GM21576 (cell line): ENCODE results near the gene CTNNA2.
"Not testable (repeated sequence)": the region's sequence is repeated elsewhere in the genome, so short reads cannot be mapped to it uniquely, and the experiment has no call there.

Source experiments
- ATAC-seq: cut with Tn5 transposase; IDR thresholded peaks from one replicate; pipeline ENCODE4 v1.9.1; 2021; ENCODE audit warnings: mild to moderate bottlenecking, moderate library complexity; ENCODE audit not compliant: unreplicated experiment

Gene CTNNA2

GRCh38 chr2:80019571-80020460, 507.0 kb downstream of the CTNNA2 start:
- ATAC-seq, result no peak

GRCh38 chr2:80022018-80022417, 509.2 kb downstream of the CTNNA2 start:
- ATAC-seq, result no peak

DNA sequence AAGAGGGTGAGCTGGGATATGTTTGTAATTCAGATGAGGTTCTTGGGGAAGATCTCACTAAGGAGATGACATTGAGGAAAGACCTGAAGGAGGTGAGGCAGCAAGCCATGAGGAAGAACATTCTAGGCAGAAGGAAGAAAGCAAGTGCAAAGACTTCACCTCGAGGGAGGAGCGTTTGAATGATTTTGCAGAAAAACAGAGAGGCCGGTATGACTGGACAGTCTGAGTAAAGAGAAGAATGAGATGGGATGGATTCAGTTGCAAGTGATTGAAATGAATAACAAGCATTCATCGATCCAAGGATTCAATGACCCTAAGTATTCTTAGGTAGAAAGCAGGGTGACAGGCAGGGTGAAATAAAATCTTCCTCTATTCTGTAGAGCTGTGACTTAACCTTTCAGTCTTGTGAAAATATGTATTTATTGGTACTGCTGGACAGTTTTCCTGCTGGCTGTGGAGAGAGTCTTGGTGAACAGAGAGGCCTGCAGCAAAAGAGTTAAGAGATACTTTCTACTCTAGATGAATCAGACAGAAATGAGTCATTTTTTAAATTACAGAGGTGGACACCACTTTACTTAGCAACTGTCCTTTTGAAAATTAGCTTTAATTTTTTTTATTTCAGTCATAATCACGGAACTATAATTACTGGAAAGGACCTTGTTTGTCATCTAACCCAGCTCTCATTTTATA, 513.3 kb downstream of the CTNNA2 start:
- ATAC-seq, result no peak

GRCh38 chr2:80028051-80028450, 515.2 kb downstream of the CTNNA2 start:
- ATAC-seq, result no peak

- no peak for ATAC-seq
These were observed 515.7 kb downstream of the CTNNA2 start for GRCh38 chr2:80028584-80028983.

GRCh38 chr2:80030135-80030534, 517.3 kb downstream of the CTNNA2 start:
- ATAC-seq, result no peak

GRCh38 chr2:80032684-80033083, 519.8 kb downstream of the CTNNA2 start:
- ATAC-seq, result not testable (repeated sequence)

GRCh38 chr2:80035749-80036285, 523.0 kb downstream of the CTNNA2 start:
- ATAC-seq, result no peak

DNA sequence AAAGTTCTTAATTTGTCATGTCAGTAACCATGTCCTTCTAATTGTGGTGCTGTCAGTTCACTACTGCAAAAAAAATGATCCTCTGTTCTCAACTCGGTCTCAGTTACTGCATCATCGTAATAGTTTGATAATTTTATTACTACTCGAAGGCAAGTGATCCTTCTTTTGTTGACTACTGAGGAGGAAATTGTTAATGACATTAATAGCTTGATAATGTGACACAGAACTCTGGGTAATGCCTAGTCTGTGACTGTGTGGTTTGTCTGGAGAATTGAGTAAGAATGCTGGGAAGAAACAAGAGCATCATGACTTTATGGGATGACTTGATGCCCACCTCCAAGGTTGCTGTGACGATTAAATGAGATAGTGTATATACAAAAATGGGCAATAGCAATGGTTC, 524.5 kb downstream of the CTNNA2 start:
- no peak for ATAC-seq

DNA sequence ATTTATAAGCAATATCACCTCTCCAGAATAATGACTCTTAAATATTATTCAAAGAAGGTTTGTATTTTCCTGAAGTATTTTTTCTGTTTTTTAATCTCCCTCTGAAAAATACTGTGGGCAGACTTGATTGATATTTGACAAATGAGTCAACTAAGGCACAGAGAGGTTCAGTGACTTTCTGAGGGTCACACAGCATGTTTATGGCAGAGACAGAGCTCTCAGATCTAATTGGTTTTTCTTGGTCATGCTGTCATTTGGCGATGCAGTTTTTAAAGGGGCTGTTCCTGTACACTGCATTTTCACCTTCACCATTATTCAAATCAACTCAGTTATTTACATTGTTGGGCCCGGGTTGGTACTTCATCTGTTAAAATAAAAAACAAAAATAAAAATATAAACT, 527.4 kb downstream of the CTNNA2 start:
- no peak for ATAC-seq

DNA sequence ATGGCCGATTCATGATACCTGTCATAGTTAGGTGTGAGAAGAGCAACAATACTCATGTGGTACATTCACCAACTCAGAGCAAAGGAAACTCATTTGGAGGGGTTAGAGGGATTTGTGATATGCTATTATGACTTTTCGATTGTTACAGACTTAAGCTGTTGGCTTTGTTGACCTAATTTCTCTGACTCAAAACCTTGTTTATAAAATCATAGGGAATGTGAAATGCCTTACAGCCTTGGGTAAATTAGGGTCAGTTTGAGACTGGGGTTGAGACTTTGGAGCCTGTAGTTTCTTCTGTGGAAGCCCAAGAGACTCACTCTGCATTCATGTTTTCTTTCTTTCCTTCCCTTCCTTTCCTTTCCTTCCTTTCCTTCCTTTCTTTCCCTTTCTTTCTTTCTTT, 529.8 kb downstream of the CTNNA2 start:
- ATAC-seq, result no peak

DNA sequence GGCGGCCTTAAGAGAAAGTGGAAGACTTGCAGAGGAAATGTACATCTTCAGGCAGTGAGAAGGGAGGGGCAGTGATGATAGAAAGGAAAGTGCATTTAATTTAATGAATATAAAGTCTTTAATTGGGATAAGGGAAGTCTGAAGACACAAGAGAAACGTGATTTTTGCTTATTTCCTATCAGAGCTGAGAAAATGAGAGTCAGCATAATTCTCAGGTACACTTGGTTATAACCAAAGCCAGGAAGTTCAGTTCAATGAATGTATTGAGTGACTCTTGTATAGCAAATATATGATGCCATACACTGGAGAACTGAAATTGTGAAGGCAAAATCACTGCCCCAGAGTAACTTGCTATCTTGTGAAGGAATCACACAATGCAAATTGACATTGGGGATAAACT, 535.4 kb downstream of the CTNNA2 start:
- no peak for ATAC-seq

DNA sequence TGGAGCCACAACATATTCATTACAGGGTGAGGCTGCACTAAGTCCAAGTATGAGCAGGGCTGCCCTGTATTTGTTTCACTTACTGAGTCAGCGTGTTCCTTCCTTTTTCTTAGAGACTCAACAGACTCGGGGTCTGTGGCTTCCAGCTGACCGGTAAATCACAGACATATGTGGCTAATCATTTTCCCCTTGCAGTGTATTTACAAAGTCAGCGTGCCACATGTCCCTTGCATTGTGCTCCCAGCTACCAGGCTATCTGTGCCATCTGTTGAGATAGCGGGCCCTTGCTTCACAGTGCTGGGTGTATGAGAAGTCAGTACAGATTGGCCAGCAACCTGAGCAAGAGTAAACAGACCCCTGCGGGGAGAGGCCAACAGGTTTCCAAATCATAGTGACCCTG, 537.4 kb downstream of the CTNNA2 start:
- ATAC-seq, result no peak

DNA sequence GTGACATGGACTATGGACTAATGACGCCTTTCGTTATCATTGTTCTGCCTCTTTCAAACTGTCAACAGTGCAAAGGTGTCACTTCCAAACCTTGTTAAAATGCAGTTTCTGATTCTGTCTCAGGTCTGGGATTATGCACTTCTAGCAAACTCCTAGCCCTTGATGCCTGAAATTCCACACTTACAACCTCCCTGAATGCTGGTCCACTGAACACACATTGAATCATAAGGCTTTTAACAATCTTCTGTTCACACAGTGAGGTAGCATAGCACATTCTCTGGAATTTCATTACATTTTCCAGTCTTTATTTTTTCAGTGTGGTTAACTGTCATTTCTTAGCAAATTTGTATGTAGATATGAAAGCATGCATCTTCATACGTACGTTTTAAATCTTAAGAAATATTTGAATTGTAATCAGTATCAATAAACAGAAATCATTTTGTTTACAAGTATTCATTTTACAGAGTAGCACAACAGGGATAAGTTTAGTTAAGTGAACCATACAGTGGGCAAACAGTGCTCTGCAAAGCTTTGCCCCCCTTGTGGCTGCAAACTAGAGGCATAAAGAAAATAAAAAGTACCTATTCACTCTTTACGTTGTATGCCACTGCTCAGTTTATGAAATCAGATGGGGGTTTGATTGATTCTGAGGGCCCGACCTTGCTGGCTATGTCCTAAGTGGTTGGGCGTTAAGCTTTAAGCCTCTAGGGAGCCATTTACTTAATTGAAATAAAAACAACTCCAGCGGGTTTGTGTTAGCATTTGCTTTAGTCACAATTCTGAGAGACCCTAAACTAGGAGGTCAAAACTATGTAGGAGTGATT, 540.9 kb downstream of the CTNNA2 start:
- ATAC-seq, result no peak

GRCh38 chr2:80054346-80054675, 541.5 kb downstream of the CTNNA2 start:
- ATAC-seq, result no peak

GRCh38 chr2:80057956-80058355, 545.1 kb downstream of the CTNNA2 start:
- no peak for ATAC-seq

GRCh38 chr2:80058562-80058961, 545.7 kb downstream of the CTNNA2 start:
- ATAC-seq, result no peak

DNA sequence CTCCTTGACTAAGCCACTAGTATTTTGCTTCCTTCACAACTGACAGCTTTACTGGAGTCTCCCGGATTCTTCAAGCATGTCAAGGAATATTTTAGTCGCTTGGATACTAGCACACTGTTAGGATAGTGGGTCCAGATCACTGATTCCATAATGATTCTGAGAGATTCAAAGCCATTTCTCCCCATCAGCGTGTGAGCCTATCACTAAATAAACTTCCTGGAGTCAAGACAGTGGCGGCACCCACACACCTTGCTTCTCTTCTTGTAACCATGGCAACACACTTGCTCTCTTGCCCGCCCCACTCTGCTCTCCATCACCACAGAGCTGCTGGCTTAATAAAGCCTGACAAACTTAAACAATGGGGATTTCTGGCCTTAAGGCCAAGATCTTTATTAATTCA, 546.6 kb downstream of the CTNNA2 start:
- no peak for ATAC-seq

DNA sequence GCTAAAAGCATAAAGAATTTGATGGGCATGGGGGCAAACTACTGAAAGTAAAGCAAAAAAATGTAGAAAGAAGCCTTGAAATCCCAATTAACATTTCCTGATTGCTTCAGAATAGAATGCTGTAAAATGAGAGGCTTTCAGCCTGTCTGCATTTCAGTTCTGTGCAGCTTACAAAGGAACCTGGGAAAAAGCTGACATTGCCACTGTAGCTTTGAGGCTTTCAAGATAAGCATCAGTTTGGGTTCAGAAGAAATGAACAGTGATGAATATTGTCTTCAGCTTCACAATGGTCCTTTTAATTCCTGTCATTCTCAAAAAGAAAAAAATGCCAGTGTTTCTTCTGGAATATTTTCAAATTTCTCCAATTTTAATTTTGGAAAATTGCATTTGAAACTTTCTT, 549.0 kb downstream of the CTNNA2 start:
- no peak for ATAC-seq

DNA sequence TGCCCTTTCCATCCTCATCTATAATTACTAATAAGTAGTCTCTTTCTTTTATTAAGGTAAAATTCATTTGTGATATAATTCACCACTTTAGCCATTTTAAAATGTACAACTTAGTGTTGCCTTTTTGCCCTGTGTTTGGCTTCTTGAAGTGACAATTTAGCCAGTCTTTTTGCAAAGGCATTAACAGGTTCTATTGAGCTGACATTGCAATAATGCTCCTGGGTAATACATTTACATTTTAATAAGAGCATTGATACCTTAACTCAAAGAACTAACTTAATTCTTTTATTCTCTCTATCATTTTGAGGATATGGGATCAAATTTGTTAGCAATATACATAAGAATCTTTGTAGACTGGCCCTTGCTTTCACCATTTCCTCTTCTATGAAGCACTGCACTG, 549.4 kb downstream of the CTNNA2 start:
- ATAC-seq, result no peak

GRCh38 chr2:80068038-80068731, 555.3 kb downstream of the CTNNA2 start:
- no peak for ATAC-seq
